Panc1 (cell line): Measurements from ENCODE around the gene COL16A1. TPM values are rescaled to one million over a fixed set of nuclear protein-coding genes. Genes with fewer than 3 reads are reported as not detected.

Experiments used
- ATAC-seq: fragments of 200-7000 bp; cut with Tn5 transposase; 2 replicates; pipeline ENCODE4 v1.9.1; 2020; ENCODE audit warnings: mild to moderate bottlenecking, moderate library complexity
- BruUV-seq: library from RNA; stranded (reverse); fragments of 400-500 nt; replicated peaks from 2 replicates; lab custom pipeline; 2021; lab: Mats Ljungman, UMichigan
- CTCF ChIA-PET: fragments of 300-600 bp; sonication (Branson Sonifier 250); formaldehyde crosslinking; loops from one replicate; lab custom pipeline; 2022; ENCODE audit warnings: antibody characterized with exemption; lab: Charles Lee
- POLR2A ChIA-PET: fragments of 300-600 bp; sonication (Branson Sonifier 250); formaldehyde crosslinking; loops from one replicate; lab custom pipeline; 2022; ENCODE audit warnings: antibody characterized with exemption; lab: Charles Lee
- DNase-seq: peaks from one replicate; pipeline ENCODE4 v3.0.0-alpha.2; 2010; ENCODE audit warnings: low read depth, low spot score
- H3K27ac ChIP-seq: 2 replicates; pipeline ENCODE4 v1.5.1; 2011; ENCODE audit warnings: mild to moderate bottlenecking, low read length, inconsistent platforms
- H3K27me3 ChIP-seq: fragments of 200-500 bp; sonication (Bioruptor generic); 2 replicates; pipeline ENCODE4 v1.6.0; 2014; ENCODE audit warnings: low read length, inconsistent platforms; ENCODE audit not compliant: control insufficient read depth, insufficient read depth
- H3K36me3 ChIP-seq: fragments of 200-500 bp; sonication (Bioruptor generic); 2 replicates; pipeline ENCODE4 v1.5.1; 2014; ENCODE audit warnings: inconsistent platforms, mild to moderate bottlenecking, low read length, moderate library complexity; ENCODE audit not compliant: control insufficient read depth, insufficient read depth
- H3K4me1 ChIP-seq: 2 replicates; pipeline ENCODE4 v1.5.1; 2011; ENCODE audit warnings: inconsistent platforms, mild to moderate bottlenecking, low read length, moderate library complexity; ENCODE audit not compliant: control insufficient read depth, insufficient read depth
- H3K4me3 ChIP-seq, 2 experiments: 2 replicates each; pipeline ENCODE4 v1.5.1; 2011 to 2012; ENCODE audit warnings: low read depth in 2 of 2, low read length in 2 of 2, mild to moderate bottlenecking in 2 of 2, inconsistent platforms in 1 of 2, moderate library complexity in 1 of 2
- H3K9me3 ChIP-seq: fragments of 200-500 bp; sonication (Bioruptor generic); 2 replicates; pipeline ENCODE4 v1.5.1; 2014; ENCODE audit warnings: low read depth, mild to moderate bottlenecking, inconsistent platforms, low read length, moderate library complexity; ENCODE audit not compliant: control insufficient read depth, insufficient read depth
- CTCF ChIP-seq: fragments of 450-650 bp; IDR thresholded peaks from 2 replicates; pipeline ENCODE4 v1.5.1; 2017; ENCODE audit warnings: mild to moderate bottlenecking
- POLR2AphosphoS5 ChIP-seq: IDR thresholded peaks from 2 replicates; pipeline ENCODE4 v1.6.1; 2012; ENCODE audit warnings: mild to moderate bottlenecking, low read depth, low read length, moderate library complexity
- REST ChIP-seq, 2 experiments: IDR thresholded peaks; 2 replicates each; pipeline ENCODE4 v1.6.1; 2011 to 2012; ENCODE audit warnings: low read depth in 2 of 2, control low read depth in 1 of 2, low read length in 1 of 2, mild to moderate bottlenecking in 1 of 2, moderate library complexity in 1 of 2; ENCODE audit not compliant: insufficient read depth in 1 of 2
- SIN3A ChIP-seq: IDR thresholded peaks from 2 replicates; pipeline ENCODE4 v1.6.1; 2012; ENCODE audit warnings: low read depth, mild to moderate bottlenecking, low read length, moderate library complexity, borderline replicate concordance; ENCODE audit not compliant: insufficient read depth
- TCF7L2 ChIP-seq: IDR thresholded peaks from 2 replicates; pipeline ENCODE4 v1.6.1; 2011; ENCODE audit warnings: mild to moderate bottlenecking, low read depth, low read length, inconsistent platforms
- in situ Hi-C: cut with HindIII; loops from 2 replicates; pipeline ENCODE4 v1.10.0; 2016; ENCODE audit warnings: low sequenced_read_pairs, low pct_unique_long_range_greater_than_20kb
- intact Hi-C: fragments of 100-400 bp; cut with micrococcal nuclease; formaldehyde crosslinking; loops from one replicate; pipeline ENCODE4 v1.10.0; 2022; ENCODE audit not compliant: unreplicated experiment
- total RNA-seq: library from RNA; stranded (reverse); gene quantifications from one replicate; pipeline ENCODE4 v1.2.1, GENCODE V29; 2021; ENCODE audit not compliant: unreplicated experiment

COL16A1 gene
- total RNA-seq, 1 experiment from 2014 or later = 7.6 TPM

GRCh38 chr1:31691951-31692350 is 11.9 kb downstream of the COL16A1 start:
- in situ Hi-C loops = no loop called here
- Histone ChIP-seq H3K27me3 (no peaks in the 10 kb centered on the region), H3K36me3 (no peaks in the 10 kb centered on the region), H3K27ac (no peak overlapping the region), H3K4me3 (no peak overlapping the region), H3K9me3 (no peaks in the 10 kb centered on the region), H3K4me1 (peaks cover 26% of the 10 kb centered on the region)
- intact Hi-C loops = no loop called here
- ChIA-PET CTCF (interaction anchor here (0.5 kb wide), 1 partner anchor 30 kb away, joined by 3 read pairs; no protein-coding TSS in a partner anchor), POLR2A (no interaction called here)
- DNase-seq (no peak), ATAC-seq (peak; percentile 49)
- TF ChIP-seq REST (IDR thresholded peaks at IDR 0.05; ENCODE audit: insufficient read depth in 1 of 2, low read depth in 2 of 2, low read length in 1 of 2) (no peak), SIN3A (no peak), POLR2AphosphoS5 (no peak), TCF7L2 (no peak), CTCF (no peak)
- BruUV-seq = no TSS peak

GRCh38 chr1:31691446-31691845 is 12.4 kb downstream of the COL16A1 start:
- H3K27me3 ChIP-seq = no peaks in the 10 kb centered on the region
- DNase-seq (no peak), ATAC-seq (no peak)
- CTCF ChIA-PET = interaction anchor here (0.5 to 0.7 kb wide), 2 partner anchors 30 to 442 kb away, joined by 3 read pairs; no protein-coding TSS in a partner anchor
- POLR2A ChIA-PET = no interaction called here
- BruUV-seq = no TSS peak
- TF ChIP-seq REST (IDR thresholded peaks at IDR 0.05; ENCODE audit: insufficient read depth in 1 of 2, low read depth in 2 of 2, low read length in 1 of 2) (no peak), CTCF (no peak), SIN3A (no peak), POLR2AphosphoS5 (no peak), TCF7L2 (no peak)
- no peaks in the 10 kb centered on the region for H3K9me3 ChIP-seq
- in situ Hi-C loops = no loop called here
- H3K36me3 ChIP-seq = no peaks in the 10 kb centered on the region
- H3K4me3 ChIP-seq = no peak overlapping the region
- intact Hi-C loops = no loop called here
- H3K27ac ChIP-seq = no peak overlapping the region
- peaks cover 26% of the 10 kb centered on the region for H3K4me1 ChIP-seq
